SK-N-SH (cell line): ENCODE data around the gene PLD1. TPM values are rescaled to one million over a fixed set of nuclear protein-coding genes. Genes with fewer than 3 reads are reported as not detected.

ENCODE experiments used
- CTCF ChIA-PET: fragments of 300-600, 350-600 bp; formaldehyde crosslinking; extraction: SDS; loops from one replicate; lab custom pipeline; 2021; lab: Yijun Ruan, JAX
- POLR2A ChIA-PET: fragments of 350-600 bp; sonication (Branson Sonifier 250); formaldehyde crosslinking; extraction: SDS; loops from one replicate; lab custom pipeline; 2020; ENCODE audit warnings: antibody characterized with exemption, inconsistent platforms; lab: Yijun Ruan, JAX
- DNase-seq: peaks from one replicate; pipeline ENCODE4 v3.0.0; 2012
- H2AFZ ChIP-seq: fragments of 200-600 bp; sonication (generic); 2 replicates; pipeline ENCODE4 v1.8.1; 2016; ENCODE audit warnings: antibody characterized with exemption, mild to moderate bottlenecking, low read depth
- H3F3A ChIP-seq: fragments of 200-600 bp; sonication (generic); replicated peaks from 2 replicates; pipeline ENCODE3; 2016; ENCODE audit warnings: antibody characterized with exemption, mild to moderate bottlenecking; ENCODE audit not compliant: insufficient read depth
- H3K27ac ChIP-seq, 2 experiments: fragments of 200-500 bp in 1 of 2; fragments of 200-600 bp in 1 of 2; sonication (Bioruptor generic) in 1 of 2; sonication (generic), shearing (Covaris generic) in 1 of 2; 2 replicates each; pipeline versions ENCODE4 v1.5.1 to v1.6.1; 2014 to 2016; ENCODE audit warnings: low read depth in 2 of 2, inconsistent platforms in 1 of 2, low read length in 1 of 2, mild to moderate bottlenecking in 1 of 2, mixed read lengths in 1 of 2
- H3K27me3 ChIP-seq: fragments of 200-600 bp; sonication (generic), shearing (Covaris generic); 2 replicates; pipeline ENCODE4 v1.6.1; 2016; ENCODE audit warnings: mixed run types; ENCODE audit not compliant: insufficient read depth
- H3K36me3 ChIP-seq, 2 experiments: fragments of 200-500 bp in 1 of 2; fragments of 200-600 bp in 1 of 2; sonication (Bioruptor generic) in 1 of 2; sonication (generic) in 1 of 2; replicated peaks in 1 of 2; 2 replicates each; pipeline versions ENCODE3 to v1.5.1; 2014 to 2016; ENCODE audit warnings: low read length in 1 of 2, mild to moderate bottlenecking in 1 of 2; ENCODE audit not compliant: insufficient read depth in 2 of 2, control insufficient read depth in 1 of 2
- H3K4me1 ChIP-seq, 2 experiments: fragments of 200-500 bp in 1 of 2; fragments of 200-600 bp in 1 of 2; sonication (Bioruptor generic) in 1 of 2; sonication (generic), shearing (Covaris generic) in 1 of 2; 2 replicates each; pipeline versions ENCODE4 v1.5.1 to v1.6.1; 2014 to 2016; ENCODE audit warnings: low read depth in 1 of 2, low read length in 1 of 2, mixed run types in 1 of 2; ENCODE audit not compliant: insufficient read depth in 2 of 2, control insufficient read depth in 1 of 2
- H3K4me2 ChIP-seq: fragments of 200-600 bp; sonication (generic), shearing (Covaris generic); 2 replicates; pipeline ENCODE4 v1.6.1; 2017; ENCODE audit warnings: mixed run types
- H3K4me3 ChIP-seq, 2 experiments: fragments of 200-500 bp in 1 of 2; fragments of 200-600 bp in 1 of 2; sonication (Bioruptor generic) in 1 of 2; sonication (generic), shearing (Covaris generic) in 1 of 2; 2 replicates each; pipeline versions ENCODE4 v1.5.1 to v1.8.1; 2014 to 2016; ENCODE audit warnings: low read depth in 2 of 2, inconsistent platforms in 1 of 2, low read length in 1 of 2, mild to moderate bottlenecking in 1 of 2, mixed read lengths in 1 of 2, moderate library complexity in 1 of 2
- H3K79me2 ChIP-seq: fragments of 200-600 bp; sonication (generic); 2 replicates; pipeline ENCODE4 v1.8.1; 2017; ENCODE audit warnings: mild to moderate bottlenecking; ENCODE audit not compliant: insufficient read depth
- H3K9ac ChIP-seq: fragments of 200-600 bp; sonication (generic); 2 replicates; pipeline ENCODE4 v1.6.1; 2017; ENCODE audit warnings: mixed run types
- H3K9me2 ChIP-seq: fragments of 200-600 bp; sonication (generic); 2 replicates; pipeline ENCODE4 v1.6.1; 2017; ENCODE audit warnings: mixed run types
- H3K9me3 ChIP-seq: fragments of 200-600 bp; sonication (generic); 2 replicates; pipeline ENCODE4 v1.6.1; 2017; ENCODE audit warnings: mixed run types, mild to moderate bottlenecking, moderate library complexity
- H4K20me1 ChIP-seq: fragments of 200-600 bp; sonication (generic); 2 replicates; pipeline ENCODE4 v1.6.1; 2017; ENCODE audit warnings: mild to moderate bottlenecking, mixed run types; ENCODE audit not compliant: insufficient read depth
- CHD2 ChIP-seq: fragments of 150-350 bp; IDR thresholded peaks from 2 replicates; pipeline ENCODE4 v1.6.1; 2018; ENCODE audit warnings: low read length; ENCODE audit not compliant: partially characterized antibody
- ELF1 ChIP-seq: IDR thresholded peaks from 2 replicates; pipeline ENCODE4 v1.4.0; 2012
- FOXJ3 ChIP-seq: sonication (generic); formaldehyde crosslinking; IDR thresholded peaks from 2 replicates; pipeline ENCODE4 v1.5.1; 2020; ENCODE audit warnings: mild to moderate bottlenecking, missing genetic modification reagents
- GATA2 ChIP-seq: sonication (generic); formaldehyde crosslinking; IDR thresholded peaks from 2 replicates; pipeline ENCODE4 v1.5.0; 2020; ENCODE audit warnings: mild to moderate bottlenecking, missing genetic modification reagents
- JUND ChIP-seq: IDR thresholded peaks from 2 replicates; pipeline ENCODE4 v1.4.0; 2012
- MXI1 ChIP-seq: IDR thresholded peaks from 2 replicates; pipeline ENCODE4 v1.6.1; 2012; ENCODE audit warnings: mild to moderate bottlenecking, low read depth, low read length, improper control_type of control experiment
- NFIC ChIP-seq: IDR thresholded peaks from 2 replicates; pipeline ENCODE4 v1.4.0; 2012; ENCODE audit warnings: borderline replicate concordance
- NRF1 ChIP-seq: IDR thresholded peaks from 2 replicates; pipeline ENCODE4 v1.6.1; 2012; ENCODE audit warnings: low read depth, mild to moderate bottlenecking, low read length
- POLR2AphosphoS5 ChIP-seq: IDR thresholded peaks from 2 replicates; pipeline ENCODE4 v1.6.1; 2012; ENCODE audit warnings: low read depth, low read length
- RAD21 ChIP-seq: IDR thresholded peaks from 2 replicates; pipeline ENCODE4 v1.6.1; 2012; ENCODE audit warnings: mild to moderate bottlenecking, low read length
- RCOR1 ChIP-seq: fragments of 150-350 bp; IDR thresholded peaks from 2 replicates; pipeline ENCODE4 v1.6.1; 2017; ENCODE audit warnings: antibody characterized with exemption, low read length
- SMC3 ChIP-seq: IDR thresholded peaks from 2 replicates; pipeline ENCODE4 v1.6.1; 2012; ENCODE audit warnings: low read depth, low read length, improper control_type of control experiment
- TAF1 ChIP-seq: IDR thresholded peaks from 2 replicates; pipeline ENCODE4 v1.6.1; 2012; ENCODE audit warnings: low read depth, mild to moderate bottlenecking, low read length, moderate library complexity, borderline replicate concordance
- TEAD4 ChIP-seq: IDR thresholded peaks from 2 replicates; pipeline ENCODE4 v1.4.0; 2012; ENCODE audit warnings: mild to moderate bottlenecking, borderline replicate concordance; ENCODE audit not compliant: insufficient read depth
- YY1 ChIP-seq: IDR thresholded peaks from 2 replicates; pipeline ENCODE4 v1.4.0; 2012; ENCODE audit warnings: low read depth, mild to moderate bottlenecking
- WGBS: methylation state at CpG from one replicate; pipeline ENCODE4 v1.1.6; 2017; ENCODE audit warnings: low lambda C conversion rate; 5-methylcytosine and 5-hydroxymethylcytosine counted together
- polyA plus RNA-seq, 3 experiments: library from polyadenylated mRNA; depleted of rRNA; stranded (reverse); fragments of >200 nt; gene quantifications; 2 replicates each; pipeline ENCODE4 v1.2.3, GENCODE V29; 2012
- TF ChIP-seq, protein P1 (sequence below): IDR thresholded peaks from 2 replicates; pipeline ENCODE4 v1.4.0; 2012; ENCODE audit warnings: low read depth, borderline replicate concordance
- TF ChIP-seq, protein P2 (sequence below): IDR thresholded peaks from 2 replicates; pipeline ENCODE4 v1.4.0; 2012; ENCODE audit warnings: low read depth
- TF ChIP-seq, protein P3 (sequence below): IDR thresholded peaks from 2 replicates; pipeline ENCODE4 v1.6.1; 2012; ENCODE audit warnings: mild to moderate bottlenecking, low read depth, low read length, moderate library complexity
- TF ChIP-seq, protein P4 (sequence below): IDR thresholded peaks from 2 replicates; pipeline ENCODE4; 2012

PLD1 gene
- polyA plus RNA-seq, 1 of the 3 experiments (the other 2 are of a cell fraction): 6.2 TPM

DNA sequence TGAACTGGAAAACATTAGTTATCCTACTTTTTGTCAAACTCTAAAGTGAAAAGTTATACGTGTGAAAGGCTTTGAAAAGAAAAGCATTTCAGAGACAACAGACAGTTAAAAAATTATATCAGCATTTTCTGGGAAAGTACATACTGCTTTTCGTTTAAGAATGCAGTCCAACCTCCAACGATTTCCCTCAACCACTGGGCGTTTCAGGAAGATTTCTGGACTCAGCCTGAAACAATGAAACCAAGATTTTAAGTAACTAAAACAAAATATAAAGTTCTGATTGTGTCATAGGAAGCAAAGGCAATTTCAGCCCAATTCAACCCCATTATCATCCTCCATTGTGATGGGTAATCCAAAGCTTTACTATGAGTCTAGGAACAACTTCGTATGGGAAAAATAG, 110.7 kb downstream of the PLD1 start:
- ChIA-PET CTCF (no interaction called here), POLR2A (no interaction called here)
- Histone ChIP-seq H3K79me2 (no peaks in the 10 kb centered on the region), H3F3A (no peaks in the 10 kb centered on the region), H3K27ac (no peak overlapping the region), H3K9ac (no peak overlapping the region), H2AFZ (no peak overlapping the region), H3K4me1 (peaks cover 0 to 4% of the 10 kb centered on the region in 2 experiments; a peak in 2 of 4 replicates), H3K27me3 (no peaks in the 10 kb centered on the region), H3K9me2 (no peaks in the 10 kb centered on the region), H3K9me3 (0 out of 2 replicates have a peak, but pooled peaks cover 5% of the 10 kb centered on the region), H4K20me1 (no peaks in the 10 kb centered on the region), H3K4me3 (no peak overlapping the region), H3K4me2 (no peak overlapping the region), H3K36me3 (peaks cover 0 to 17% of the 10 kb centered on the region in 2 experiments)
- 97% methylated on average over 5 of the region's 5 CpGs for WGBS
- TF ChIP-seq ELF1 (no peak), CHD2 (no peak), YY1 (no peak), FOXJ3 (CRISPR knock-in tag) (no peak), RCOR1 (no peak), JUND (no peak), NFIC (no peak), TEAD4 (no peak), SMC3 (no peak), MXI1 (no peak), TAF1 (no peak), POLR2AphosphoS5 (no peak), GATA2 (CRISPR knock-in tag) (no peak), RAD21 (no peak), NRF1 (no peak)
- TF ChIP-seq, protein P1, sequence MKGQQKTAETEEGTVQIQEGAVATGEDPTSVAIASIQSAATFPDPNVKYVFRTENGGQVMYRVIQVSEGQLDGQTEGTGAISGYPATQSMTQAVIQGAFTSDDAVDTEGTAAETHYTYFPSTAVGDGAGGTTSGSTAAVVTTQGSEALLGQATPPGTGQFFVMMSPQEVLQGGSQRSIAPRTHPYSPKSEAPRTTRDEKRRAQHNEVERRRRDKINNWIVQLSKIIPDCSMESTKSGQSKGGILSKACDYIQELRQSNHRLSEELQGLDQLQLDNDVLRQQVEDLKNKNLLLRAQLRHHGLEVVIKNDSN: no peak
- TF ChIP-seq, protein P2, sequence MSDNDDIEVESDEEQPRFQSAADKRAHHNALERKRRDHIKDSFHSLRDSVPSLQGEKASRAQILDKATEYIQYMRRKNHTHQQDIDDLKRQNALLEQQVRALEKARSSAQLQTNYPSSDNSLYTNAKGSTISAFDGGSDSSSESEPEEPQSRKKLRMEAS: no peak
- TF ChIP-seq, protein P3, sequence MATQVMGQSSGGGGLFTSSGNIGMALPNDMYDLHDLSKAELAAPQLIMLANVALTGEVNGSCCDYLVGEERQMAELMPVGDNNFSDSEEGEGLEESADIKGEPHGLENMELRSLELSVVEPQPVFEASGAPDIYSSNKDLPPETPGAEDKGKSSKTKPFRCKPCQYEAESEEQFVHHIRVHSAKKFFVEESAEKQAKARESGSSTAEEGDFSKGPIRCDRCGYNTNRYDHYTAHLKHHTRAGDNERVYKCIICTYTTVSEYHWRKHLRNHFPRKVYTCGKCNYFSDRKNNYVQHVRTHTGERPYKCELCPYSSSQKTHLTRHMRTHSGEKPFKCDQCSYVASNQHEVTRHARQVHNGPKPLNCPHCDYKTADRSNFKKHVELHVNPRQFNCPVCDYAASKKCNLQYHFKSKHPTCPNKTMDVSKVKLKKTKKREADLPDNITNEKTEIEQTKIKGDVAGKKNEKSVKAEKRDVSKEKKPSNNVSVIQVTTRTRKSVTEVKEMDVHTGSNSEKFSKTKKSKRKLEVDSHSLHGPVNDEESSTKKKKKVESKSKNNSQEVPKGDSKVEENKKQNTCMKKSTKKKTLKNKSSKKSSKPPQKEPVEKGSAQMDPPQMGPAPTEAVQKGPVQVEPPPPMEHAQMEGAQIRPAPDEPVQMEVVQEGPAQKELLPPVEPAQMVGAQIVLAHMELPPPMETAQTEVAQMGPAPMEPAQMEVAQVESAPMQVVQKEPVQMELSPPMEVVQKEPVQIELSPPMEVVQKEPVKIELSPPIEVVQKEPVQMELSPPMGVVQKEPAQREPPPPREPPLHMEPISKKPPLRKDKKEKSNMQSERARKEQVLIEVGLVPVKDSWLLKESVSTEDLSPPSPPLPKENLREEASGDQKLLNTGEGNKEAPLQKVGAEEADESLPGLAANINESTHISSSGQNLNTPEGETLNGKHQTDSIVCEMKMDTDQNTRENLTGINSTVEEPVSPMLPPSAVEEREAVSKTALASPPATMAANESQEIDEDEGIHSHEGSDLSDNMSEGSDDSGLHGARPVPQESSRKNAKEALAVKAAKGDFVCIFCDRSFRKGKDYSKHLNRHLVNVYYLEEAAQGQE: no peak
- TF ChIP-seq, protein P4, sequence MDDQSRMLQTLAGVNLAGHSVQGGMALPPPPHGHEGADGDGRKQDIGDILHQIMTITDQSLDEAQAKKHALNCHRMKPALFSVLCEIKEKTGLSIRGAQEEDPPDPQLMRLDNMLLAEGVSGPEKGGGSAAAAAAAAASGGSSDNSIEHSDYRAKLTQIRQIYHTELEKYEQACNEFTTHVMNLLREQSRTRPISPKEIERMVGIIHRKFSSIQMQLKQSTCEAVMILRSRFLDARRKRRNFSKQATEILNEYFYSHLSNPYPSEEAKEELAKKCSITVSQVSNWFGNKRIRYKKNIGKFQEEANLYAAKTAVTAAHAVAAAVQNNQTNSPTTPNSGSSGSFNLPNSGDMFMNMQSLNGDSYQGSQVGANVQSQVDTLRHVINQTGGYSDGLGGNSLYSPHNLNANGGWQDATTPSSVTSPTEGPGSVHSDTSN: no peak
- no peak for DNase-seq
